ENCODE data around the gene ACTL6B. TPM values are rescaled to one million over a fixed set of nuclear protein-coding genes. Genes with fewer than 3 reads are reported as not detected.

Gene ACTL6B
- not detected in 2 replicates for total RNA-seq

DNA sequence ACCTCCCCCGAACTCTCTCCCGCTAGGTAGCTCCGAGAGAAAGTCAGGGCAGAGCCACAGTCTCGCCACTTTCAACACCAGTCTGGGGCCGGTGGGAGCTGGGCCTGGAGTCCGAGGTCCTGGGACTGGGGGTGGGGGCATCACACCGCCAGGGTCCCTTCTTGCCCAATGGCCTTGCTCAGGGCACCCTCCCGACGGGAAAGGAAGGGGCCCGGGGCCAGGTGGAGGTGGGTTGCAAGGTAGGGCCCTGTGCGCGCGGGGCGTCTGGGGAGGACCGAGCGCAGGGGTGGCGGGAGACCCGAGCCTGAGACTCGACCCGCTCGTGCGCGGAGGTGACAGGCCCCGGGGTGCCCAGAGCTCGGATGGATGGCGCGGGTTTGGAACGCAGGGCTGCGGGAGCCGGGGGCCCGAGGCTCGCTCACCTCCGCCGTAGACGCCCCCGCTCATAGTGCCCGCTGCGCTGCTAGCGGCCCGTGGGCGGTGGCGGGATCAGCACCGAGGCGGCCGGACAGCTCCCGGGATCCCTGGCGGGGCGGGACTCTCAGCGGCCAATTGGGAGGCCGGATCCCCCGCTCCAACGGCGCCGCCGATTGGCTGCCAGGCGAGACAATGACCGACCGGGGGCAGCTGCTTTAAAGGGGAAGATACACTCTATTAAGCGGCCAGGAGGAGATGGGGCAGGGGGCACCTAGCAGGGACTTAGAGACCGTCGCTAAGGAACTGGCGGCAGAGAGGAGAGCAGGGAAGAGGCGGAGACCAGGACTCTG is at the start of gene ACTL6B:
ACTL6B (minus strand) TSS at position 541 of the 767 bp plus-strand sequence; CDS start at position 447, 94 bp downstream.

DNA sequence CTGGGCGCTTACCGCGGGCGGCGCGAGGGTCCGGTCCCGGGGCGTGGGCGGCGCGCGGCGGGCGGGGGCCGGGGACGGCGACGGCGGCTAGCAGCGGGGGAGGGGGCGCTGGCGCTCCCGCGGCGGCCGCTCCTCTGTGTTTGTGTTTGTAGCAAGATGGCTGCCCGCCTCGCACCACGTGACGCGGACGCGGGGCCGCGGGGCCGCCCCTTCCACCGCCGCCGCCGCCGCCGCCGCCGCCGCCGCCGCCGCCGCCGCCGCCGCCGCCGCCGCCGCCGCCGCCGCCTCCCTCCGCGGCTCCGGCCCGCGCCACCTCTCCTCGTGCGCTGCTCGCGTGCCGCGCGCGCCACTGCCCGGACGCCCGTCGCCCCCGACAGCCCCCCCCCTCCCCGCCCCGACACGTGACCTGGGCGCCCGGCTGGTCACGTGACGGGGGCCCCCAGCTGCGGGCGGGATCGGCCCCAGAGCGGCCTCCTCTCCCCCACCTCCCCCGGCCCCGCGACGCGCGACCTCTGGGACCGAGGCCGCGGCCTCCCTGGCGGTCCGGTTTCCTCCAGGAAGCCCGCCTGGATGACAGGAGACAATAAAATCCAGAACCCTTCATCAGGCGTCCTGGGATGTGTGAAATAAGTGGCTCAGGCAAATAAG is 38.0 kb upstream of the ACTL6B start, which contains the start of gene GIGYF1:
GIGYF1 (minus strand) TSS at position 153 of the 648 bp plus-strand sequence. CDS start 6,012 bp downstream, outside the sequence.

DNA sequence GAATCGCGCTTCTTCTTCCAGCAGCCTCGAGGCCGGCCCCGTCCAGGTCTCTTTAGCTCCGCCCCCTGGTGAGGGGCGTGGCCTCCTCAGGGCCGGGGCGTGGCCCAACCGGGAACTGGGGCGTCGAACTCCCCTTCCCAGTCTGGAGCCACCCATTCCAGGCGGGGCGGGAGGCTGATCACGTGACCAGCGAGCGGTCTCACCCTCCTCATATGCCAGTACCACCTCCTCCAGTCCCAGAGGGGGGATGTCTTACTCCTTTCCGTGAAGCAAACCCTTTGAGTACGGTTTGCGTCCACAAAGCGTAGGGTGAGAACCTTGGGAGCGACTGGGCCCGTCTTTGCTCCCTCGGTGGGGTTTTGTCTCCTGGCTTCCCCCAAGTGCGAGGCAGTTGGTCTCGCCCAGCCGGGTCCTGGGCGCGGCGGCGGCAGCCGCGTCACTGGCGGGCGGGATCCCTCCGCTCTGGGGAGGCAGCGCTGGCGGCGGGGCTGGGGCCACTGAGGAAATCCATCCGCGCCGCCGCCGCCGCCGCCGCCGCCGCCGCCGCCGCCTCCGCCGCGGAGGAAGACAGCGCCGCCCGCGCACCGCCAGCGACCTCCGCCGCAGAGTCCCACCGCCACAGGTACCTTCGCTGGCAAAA is 17.2 kb upstream of the ACTL6B start, which contains the start of gene GNB2:
GNB2 (plus strand) TSS at position 439 of the 640 bp plus-strand sequence. CDS start 2,526 bp downstream, outside the sequence.

DNA sequence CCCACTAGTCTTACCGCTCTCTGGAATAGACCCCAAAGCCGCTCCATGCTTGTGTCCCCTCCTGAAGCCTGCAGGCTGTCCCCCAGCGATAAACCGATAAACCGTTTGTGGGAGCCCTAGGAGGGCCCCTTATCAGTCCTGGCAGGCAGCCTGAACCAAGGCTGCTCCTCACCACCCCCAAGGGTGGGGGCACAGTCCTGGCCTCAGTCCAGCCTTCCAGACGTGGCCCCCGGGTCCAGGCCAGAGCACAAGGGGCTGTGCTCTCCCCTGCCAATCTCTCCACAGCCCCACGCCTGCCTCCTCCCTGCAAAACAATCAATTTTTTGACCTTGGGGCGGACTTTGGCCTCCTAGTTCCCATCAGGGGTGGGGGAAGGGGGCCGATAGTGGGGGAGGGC is 14.8 kb downstream of the ACTL6B start, which contains the start of gene TFR2:
TFR2 (minus strand) TSS at position 90 of the 397 bp plus-strand sequence; CDS start at position 47, 43 bp downstream.

DNA sequence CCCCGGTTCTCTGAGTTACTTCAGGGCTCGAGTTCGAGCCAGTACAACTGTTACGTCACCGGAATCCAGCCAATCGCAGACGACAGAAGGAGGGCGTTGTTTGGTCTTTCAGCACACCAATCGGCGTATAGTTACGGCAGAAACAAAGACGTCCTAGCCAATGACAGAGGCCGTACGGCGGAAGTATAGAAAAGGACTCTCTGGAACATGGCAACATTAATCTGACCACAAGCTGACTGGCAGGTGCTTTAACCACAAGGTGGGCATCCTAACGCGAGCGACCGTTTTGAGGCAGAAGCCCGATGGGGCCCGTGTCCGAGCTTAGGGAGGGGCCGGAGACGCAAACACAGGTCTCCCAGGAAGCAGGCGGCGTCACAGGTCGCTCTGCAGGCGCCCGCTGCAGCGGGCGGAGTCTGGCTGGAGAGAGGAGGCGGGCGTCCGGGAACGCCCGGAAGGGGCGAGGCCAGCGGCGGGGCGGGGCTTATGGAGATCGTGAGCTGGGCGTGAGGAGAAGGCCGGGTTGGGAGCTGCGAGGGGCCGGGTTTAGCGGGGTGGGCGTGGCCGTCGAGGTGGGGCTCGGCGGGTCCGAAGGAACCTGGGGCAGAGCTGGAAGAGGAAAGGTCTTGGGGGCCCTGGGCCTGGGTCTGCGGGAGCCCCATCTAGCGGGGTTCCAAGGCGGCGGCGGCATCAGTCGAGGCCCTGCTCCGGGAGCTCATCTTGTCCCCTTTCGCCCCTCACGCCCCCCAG is 44.1 kb downstream of the ACTL6B start, which contains the start of gene MOSPD3:
MOSPD3 (plus strand) TSS at position 558 of the 747 bp plus-strand sequence. CDS start 252 bp downstream, outside the sequence.

Other genes with a start within 250 kb of the ACTL6B start
- gene ZCWPW1, start 227.7 kb downstream of the ACTL6B start, total RNA-seq: 0.29 and 0.98 TPM in 2 replicates
- gene MEPCE, start 226.6 kb downstream of the ACTL6B start, total RNA-seq: 43.3 and 59.4 TPM in 2 replicates
- 10.6 and 21.9 TPM in 2 replicates for gene PPP1R35, start 220.0 kb downstream of the ACTL6B start, total RNA-seq
- 0.33 and 0.48 TPM in 2 replicates for gene SPACDR, start 192.2 kb downstream of the ACTL6B start, total RNA-seq
- 45.5 and 51.3 TPM in 2 replicates for gene TSC22D4, start 177.2 kb downstream of the ACTL6B start, total RNA-seq
- gene NYAP1, start 172.5 kb downstream of the ACTL6B start, total RNA-seq: 4.0 and 4.6 TPM in 2 replicates
- gene AGFG2, start 117.2 kb downstream of the ACTL6B start, total RNA-seq: 49.3 and 52.9 TPM in 2 replicates
- not detected in 2 replicates for gene SAP25, start 82.5 kb downstream of the ACTL6B start, total RNA-seq
- 21.2 and 24.6 TPM in 2 replicates for gene LRCH4, start 70.3 kb downstream of the ACTL6B start, total RNA-seq
- 0.19 and 0.65 TPM in 2 replicates for gene FBXO24, start 70.1 kb downstream of the ACTL6B start, total RNA-seq
- 0.38 and 1.6 TPM in 2 replicates for gene PCOLCE, start 54.1 kb downstream of the ACTL6B start, total RNA-seq
- 12.0 and 14.4 TPM in 2 replicates for gene MOSPD3, start 43.9 kb downstream of the ACTL6B start, total RNA-seq
- gene TFR2, start 14.9 kb downstream of the ACTL6B start, total RNA-seq: under 0.01 and 0.38 TPM in 2 replicates
- 122 and 150 TPM in 2 replicates for gene GNB2, start 17.3 kb upstream of the ACTL6B start, total RNA-seq
- 22.8 and 26.1 TPM in 2 replicates for gene GIGYF1, start 37.8 kb upstream of the ACTL6B start, total RNA-seq
- 39.2 and 43.6 TPM in 2 replicates for gene POP7, start 49.7 kb upstream of the ACTL6B start, total RNA-seq
- not detected in 2 replicates for gene EPO, start 64.0 kb upstream of the ACTL6B start, total RNA-seq
- gene ZAN, start 77.1 kb upstream of the ACTL6B start, total RNA-seq: not detected in 2 replicates
- gene EPHB4, start 171.1 kb upstream of the ACTL6B start, total RNA-seq: 389 and 468 TPM in 2 replicates
- gene SLC12A9, start 196.3 kb upstream of the ACTL6B start, total RNA-seq: 36.6 and 43.1 TPM in 2 replicates
- 92.8 and 104 TPM in 2 replicates for gene TRIP6, start 210.9 kb upstream of the ACTL6B start, total RNA-seq
- gene SRRT, start 218.7 kb upstream of the ACTL6B start, total RNA-seq: 47.6 and 59.8 TPM in 2 replicates
- gene UFSP1, start 233.3 kb upstream of the ACTL6B start, total RNA-seq: 2.5 and 2.9 TPM in 2 replicates
- gene ACHE, start 239.4 kb upstream of the ACTL6B start, total RNA-seq: 1.1 and 2.0 TPM in 2 replicates

All from vein endothelial cell (primary cell).